A549 treated with AZD9567 at 1 μM for 4 hours (cell line): ENCODE results near the gene NCOR2. TPM values are rescaled to one million over a fixed set of nuclear protein-coding genes. Genes with fewer than 3 reads are reported as not detected.

Experiments used
- total RNA-seq: library from RNA; stranded (reverse); fragments of 200-300 nt; extraction: Qiagen RNA extraction; gene quantifications from 5 replicates; pipeline ENCODE4 v1.2.3, GENCODE V29; 2022; ENCODE audit not compliant: insufficient read depth

NCOR2 gene
- 152 to 206 TPM (median 170 TPM) in 5 replicates for total RNA-seq

DNA sequence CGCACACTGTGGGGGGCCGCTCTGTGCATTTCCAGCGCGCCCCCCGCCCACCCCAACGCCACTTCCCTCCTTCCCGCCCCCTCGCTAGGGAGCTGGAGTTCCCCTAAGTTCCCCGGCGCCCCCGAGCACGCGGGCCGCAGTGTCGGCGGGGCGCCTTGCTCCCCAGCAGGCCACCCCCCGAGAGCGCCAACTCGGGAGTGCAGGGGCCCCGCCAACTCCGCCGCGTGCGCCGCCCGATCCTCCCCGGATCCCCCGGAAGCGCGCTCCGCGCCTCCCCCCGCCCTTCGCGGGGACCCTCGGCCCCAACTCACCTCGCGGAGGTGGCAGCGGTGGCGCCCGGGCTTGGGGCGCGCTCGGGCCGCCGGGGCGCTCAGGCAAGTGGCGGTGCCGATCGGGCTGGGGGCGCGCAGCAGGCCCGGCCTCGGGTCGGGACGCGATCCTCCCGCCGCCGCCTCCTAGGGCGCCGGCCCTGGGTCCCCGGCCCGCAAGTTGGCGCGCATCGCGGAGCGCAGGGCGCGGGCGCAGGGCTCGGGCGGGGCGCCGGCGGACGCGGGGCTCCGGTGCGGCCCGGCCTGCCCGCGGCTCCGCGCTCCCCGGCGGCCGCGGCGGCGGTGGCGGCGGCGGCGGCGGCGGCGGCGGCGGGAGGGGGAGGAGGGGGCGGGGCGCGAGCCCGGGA is at the start of gene NCOR2:
TSS of gene NCOR2 (minus strand) at position 616 of the 676 bp plus-strand sequence. CDS start 72,361 bp downstream, outside the sequence.

